Tibial nerve (tissue), 4 donors: ENCODE measurements around the gene UBXN7.

Experiments
- CTCF ChIP-seq, 5 experiments: fragments of 200-600 bp in 3 of 5; fragments of 450-650 bp in 2 of 5; sonication (generic) in 3 of 5; IDR thresholded peaks; one replicate each; pipeline ENCODE4 v1.5.1; 2016 to 2019; ENCODE audit warnings: antibody characterized with exemption in 5 of 5, mild to moderate bottlenecking in 3 of 5, moderate library complexity in 2 of 5
- EP300 ChIP-seq, 2 donors: sonication (generic); formaldehyde crosslinking; IDR thresholded peaks; one replicate each; pipeline ENCODE4 v1.6.1; 2017; ENCODE audit warnings: antibody characterized with exemption in 2 of 2, mild to moderate bottlenecking in 1 of 2
- POLR2A ChIP-seq, 2 donors: fragments of 450-650 bp; IDR thresholded peaks; one replicate each; pipeline ENCODE4 v1.6.1; 2017; ENCODE audit warnings: antibody characterized with exemption in 2 of 2, mild to moderate bottlenecking in 2 of 2, moderate library complexity in 2 of 2

GRCh38 chr3:196412704-196413103 is 19.5 kb downstream of the UBXN7 start:
- TF ChIP-seq CTCF (IDR thresholded peaks at IDR 0.05) (no peak), POLR2A (IDR thresholded peaks at IDR 0.05) (no peak), EP300 (IDR thresholded peaks at IDR 0.05) (no peak)
